NCI-H1930 (cell line): ENCODE data around the gene F13B.
"Not testable (repeated sequence)": the region's sequence is repeated elsewhere in the genome, so short reads cannot be mapped to it uniquely, and the experiment has no call there.

Experiments used
- DNase-seq, 2 experiments: peaks; one replicate each; lab custom pipeline; 2025; lab: John Stamatoyannopoulos, UW

Gene F13B

DNA sequence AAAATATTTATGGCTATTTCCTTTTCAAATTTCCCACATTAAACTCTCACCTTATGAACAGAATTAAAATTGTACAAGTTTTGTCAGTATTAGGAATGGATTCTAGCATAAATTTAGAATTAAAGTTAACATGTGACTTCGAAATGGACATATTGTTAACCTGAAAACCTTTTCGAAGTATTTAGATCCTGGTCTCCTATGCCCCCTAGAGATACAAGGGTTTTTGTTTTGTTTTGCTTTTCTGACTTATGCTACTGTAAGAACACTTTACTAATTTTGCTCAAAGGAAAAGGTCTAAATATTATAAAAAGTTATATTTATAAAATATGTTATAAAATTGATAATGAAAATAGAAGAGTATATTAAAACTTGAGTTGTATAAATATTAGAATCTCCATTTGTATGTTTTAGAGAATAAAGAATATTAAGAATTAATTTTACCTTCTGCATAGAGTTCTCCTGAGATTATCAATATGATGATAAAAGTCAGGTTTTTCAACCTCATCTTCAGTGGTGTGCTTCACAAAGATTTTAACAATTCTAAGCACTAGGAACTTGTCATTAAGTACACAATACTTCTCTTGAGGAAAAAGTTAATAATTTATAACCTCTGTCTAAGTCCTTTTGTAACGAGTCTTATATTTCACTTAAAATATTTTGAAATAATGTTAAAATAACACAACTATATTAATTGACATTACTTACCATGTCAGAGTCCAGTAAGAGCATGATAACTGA lies at the start of gene F13B:
Gene F13B (minus strand): TSS at position 542 of the 738 bp plus-strand sequence. CDS start 37 bp downstream, at position 505.
- DNase-seq, result no peak

DNA sequence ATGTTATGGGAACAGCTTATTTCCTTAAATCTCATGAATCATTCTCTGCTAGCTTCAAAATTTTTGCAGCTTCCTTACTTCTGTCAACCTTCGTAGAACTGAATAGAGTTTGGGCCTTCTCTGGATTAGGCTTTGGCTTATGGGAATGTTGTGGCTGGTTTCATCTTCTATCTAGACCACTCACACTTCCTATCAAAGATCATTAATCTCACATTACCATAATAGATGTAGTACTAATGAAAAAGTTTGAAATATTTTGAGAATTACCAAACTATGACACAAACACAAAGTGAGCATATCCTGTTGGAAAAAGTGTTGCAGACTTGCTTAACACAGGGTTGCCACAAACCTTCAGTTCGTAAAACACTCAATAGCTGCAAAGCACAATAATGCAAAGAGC lies 49.1 kb upstream of the F13B start:
- DNase-seq, result no peak

DNA sequence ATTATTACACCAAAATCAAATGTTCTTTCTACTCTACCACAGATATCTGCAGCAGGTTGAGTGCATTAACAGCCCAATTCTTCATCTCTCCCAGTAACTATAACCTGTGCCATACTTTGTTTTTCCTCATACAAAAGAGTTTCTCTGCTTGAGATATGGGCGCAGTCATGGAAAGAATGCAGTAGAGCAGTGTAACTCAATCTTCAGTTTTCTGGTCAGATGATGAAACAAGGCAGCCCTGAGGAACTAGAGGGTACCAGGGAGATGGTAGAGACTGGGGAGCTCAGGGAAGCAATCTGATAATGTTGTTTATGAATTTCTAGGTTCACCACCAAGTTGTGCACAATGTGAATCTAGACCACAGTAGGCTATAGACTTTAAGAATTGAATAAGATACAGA lies 39.8 kb upstream of the F13B start:
- no peak for DNase-seq

DNA sequence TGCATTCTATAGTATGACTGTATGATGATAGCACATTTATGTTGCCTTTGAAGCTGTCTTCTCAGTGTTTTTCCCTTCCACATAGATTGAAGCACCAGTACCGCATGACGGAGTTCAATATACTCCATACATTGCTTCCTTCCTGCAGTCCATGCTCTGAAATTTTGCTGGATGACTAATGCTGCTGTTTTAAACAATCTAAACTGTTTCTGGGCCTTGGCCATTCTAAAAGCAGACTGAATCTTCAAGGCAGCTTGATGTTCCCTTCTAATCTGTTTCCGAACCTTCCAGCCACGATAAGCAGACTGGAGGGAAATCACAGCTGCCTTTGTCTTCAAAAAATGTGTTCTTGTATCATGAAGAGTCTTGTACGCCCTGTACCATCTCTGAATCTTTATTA lies 36.2 kb upstream of the F13B start:
- DNase-seq, result no peak

GRCh38 chr1:197101978-197102377 lies 34.9 kb upstream of the F13B start:
- DNase-seq, result no peak

DNA sequence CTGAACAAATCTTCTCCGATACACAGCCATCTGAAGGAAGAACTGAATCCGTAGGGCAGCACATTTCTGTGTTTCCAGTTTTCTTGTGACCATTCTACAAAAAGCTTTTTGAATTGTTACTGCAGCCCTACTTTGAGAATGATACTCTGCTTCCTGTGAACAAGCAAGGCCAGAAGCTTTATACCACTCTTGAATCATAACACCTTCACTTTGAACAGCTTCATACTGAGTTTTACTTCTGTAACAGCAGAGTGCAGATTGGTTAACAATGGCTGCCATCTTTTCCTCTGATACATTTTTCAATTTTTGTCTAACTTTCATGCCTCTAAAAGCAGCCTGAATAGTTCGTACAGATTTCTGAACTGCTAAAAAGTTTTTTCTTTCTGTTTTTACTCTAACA lies 33.6 kb upstream of the F13B start:
- DNase-seq, result no peak

GRCh38 chr1:197099444-197099843 lies 32.4 kb upstream of the F13B start:
- DNase-seq, result no peak

- DNase-seq, result not testable (repeated sequence)
These were observed 29.9 kb upstream of the F13B start for GRCh38 chr1:197096971-197097370.

- no peak for DNase-seq
These were observed 29.1 kb upstream of the F13B start for GRCh38 chr1:197096137-197096536.

DNA sequence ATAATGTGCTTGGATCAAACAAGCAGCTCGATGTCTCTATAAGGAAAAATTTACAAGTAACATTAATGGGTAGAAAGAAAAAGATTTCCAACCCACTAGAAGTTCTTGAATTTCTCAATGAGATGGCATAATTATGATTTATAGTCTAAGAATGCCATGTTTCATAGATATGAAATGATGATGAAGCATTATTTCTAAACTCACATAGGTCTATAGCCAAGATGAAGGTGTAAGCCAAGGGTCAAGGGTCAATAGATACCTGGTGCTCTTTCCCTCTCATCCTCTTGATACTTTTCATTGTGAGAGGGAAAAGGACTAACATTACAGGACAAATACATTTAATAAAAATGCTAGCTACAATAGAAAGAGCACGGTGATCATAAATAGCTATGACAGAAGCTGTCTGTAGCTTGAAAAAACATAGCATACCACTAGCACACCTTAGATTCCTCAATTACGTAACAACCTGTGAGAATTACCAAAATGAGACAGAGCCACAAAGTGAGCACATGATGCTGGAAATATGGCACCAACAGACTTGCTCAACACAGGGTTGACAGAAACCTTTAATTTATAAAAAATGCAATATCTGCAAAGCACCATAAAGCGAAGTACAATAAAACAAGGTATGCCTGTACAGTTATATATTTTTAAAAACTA lies 26.3 kb upstream of the F13B start:
- DNase-seq, result no peak

DNA sequence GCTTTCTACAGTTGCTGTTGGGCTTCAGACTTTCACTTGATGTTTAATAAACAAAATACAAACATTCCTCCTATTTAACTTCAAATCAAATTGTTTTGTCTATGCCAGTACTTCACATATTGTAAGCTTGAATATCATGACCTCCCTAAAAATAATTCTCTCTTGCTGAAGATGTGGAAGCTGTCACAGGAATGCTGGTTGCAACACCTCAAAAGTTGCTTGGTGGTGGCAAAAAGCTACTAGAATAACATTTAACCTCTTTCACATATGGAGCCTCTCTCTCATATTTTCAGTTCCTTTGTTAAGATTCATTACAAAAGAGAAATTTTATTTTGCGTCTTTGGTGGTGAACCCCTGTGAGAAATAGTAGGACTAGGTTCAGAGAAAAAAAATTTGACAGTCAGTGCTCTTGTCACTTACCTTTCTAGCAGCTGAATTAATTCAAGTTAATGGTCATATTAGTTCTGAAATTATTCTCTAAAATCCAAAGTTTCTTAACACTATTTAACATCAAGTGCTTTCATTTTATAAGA lies 25.5 kb upstream of the F13B start:
- no peak for DNase-seq

DNA sequence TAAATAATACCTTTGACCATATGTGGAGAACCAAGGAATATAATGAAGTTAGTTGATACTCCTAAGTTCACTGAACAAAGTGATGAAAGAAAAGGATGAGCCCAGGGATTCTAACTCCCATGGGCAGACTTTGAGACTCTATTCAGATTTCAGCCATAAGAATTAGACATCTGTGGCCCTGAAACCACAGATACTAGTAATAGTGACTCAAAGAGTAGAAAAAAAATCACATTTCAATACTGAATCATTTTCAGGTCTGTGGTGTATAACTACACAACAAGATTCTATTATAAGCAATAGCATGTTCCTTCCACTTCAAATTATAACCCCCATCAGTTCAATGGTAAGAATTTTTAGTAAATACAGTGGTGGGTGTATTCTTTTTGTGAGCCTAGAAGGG lies 16.4 kb upstream of the F13B start:
- DNase-seq, result no peak

DNA sequence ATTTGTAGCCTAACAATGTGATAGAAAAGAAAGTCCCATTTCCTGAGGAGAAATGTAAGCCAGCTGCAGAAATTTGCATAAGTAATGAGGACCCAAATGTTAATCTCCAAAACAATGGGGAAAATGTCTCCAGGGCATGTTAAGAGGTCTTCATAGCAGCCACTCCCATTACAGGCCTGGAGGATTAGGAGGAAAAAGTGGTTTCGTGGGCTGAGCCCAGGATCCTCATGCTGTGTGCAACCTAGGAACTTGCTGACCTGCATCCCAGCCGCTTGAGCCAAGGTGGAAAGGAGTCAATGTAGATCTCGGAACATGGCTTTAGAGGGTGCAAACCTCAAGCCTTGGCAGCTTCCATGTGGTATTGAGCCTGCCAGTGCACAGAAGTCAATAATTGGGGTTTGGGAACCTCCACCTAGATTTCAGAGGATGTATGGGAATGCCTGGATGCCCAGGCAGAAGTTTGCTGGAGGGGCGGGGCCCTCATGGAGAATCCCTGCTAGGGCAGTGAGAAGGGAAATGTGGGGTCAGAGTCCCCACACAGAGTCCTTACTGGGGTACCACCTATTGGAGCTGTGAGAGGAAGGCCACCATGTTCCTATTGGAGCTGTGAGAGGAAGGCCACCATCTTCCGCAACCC lies 14.2 kb upstream of the F13B start:
- DNase-seq, result no peak

- no peak for DNase-seq
These were observed 13.3 kb upstream of the F13B start for GRCh38 chr1:197080323-197080722.

- no peak for DNase-seq
These were observed 9.5 kb upstream of the F13B start for GRCh38 chr1:197076585-197076984.

DNA sequence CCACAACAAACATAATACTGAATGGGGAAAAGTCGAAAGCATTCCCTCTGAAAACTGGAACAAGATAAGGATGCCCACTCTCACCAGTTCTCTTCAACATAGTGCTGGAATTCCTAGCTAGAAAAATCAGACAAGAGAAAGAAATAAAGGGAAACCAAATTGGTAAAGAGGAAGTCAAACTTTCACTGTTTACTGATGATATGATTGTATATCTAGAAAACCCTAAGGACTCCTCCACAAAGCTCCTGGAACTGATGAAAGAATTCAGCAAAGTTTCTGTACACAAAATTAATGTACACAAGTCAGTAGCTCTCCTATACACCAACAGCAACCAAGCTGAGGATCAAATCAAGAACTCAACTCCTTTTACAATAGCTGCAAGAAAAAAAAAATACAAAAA lies 6.9 kb upstream of the F13B start:
- DNase-seq, result no peak

DNA sequence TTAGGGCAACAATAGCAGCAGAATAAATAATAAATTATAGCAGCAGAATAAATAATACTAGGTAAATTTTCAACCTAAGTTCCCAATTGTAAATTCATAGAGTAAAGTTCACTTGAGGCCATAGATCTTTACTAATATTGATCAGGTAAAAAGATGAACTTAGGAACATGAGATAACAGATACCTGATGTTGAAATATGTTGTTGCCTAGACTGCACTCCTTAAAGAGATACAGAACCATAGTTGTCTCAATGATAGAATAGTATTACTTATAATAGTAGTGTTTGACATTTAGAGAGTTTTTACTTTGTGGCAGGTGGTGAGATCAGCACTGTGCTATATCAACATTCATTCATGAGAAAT lies 378 bp upstream of the F13B start:
- DNase-seq, result no peak

GRCh38 chr1:197066277-197066676 lies 783 bp downstream of the F13B start:
- no peak for DNase-seq

GRCh38 chr1:197065559-197065958 lies 1.5 kb downstream of the F13B start:
- DNase-seq, result no peak

DNA sequence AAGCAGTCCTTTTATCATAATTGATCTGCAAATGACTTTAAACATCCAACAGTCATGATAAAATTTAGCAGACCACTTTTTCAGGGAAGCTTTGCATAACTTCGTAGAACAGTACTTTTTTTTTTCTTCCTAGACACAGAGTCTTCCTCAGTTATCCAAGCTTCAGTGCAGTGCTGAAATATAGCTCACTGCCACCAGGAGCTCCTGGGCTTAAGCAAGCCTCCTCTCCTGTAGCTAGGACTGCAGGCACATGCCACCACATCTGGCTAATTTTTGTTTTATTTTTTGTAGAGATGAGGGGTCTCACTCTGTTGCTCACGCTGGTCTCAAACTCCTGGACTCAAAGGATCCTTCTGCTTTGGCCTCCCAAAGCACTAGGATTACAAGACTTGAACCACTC lies 3.8 kb downstream of the F13B start:
- DNase-seq, result no peak

- no peak for DNase-seq
These were observed 4.4 kb downstream of the F13B start for GRCh38 chr1:197062692-197063091.

DNA sequence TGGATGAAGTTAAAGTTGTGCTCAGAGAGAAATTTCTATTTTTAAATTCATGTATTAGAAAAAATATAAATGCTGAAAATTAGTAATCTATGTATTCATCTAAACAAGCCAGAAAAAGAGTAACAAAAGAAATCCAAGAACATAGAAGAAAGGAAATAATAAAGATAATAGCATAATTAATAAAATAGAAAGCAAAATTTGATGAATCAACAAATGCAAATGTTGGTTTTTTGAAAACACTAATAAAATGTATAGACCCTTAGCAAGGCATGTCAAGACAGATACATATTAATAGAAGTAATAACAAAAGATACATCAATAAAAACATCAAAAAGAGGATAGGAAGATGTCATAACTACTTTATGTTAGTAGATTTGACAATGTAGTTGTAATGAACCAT lies 18.0 kb downstream of the F13B start:
- no peak for DNase-seq

DNA sequence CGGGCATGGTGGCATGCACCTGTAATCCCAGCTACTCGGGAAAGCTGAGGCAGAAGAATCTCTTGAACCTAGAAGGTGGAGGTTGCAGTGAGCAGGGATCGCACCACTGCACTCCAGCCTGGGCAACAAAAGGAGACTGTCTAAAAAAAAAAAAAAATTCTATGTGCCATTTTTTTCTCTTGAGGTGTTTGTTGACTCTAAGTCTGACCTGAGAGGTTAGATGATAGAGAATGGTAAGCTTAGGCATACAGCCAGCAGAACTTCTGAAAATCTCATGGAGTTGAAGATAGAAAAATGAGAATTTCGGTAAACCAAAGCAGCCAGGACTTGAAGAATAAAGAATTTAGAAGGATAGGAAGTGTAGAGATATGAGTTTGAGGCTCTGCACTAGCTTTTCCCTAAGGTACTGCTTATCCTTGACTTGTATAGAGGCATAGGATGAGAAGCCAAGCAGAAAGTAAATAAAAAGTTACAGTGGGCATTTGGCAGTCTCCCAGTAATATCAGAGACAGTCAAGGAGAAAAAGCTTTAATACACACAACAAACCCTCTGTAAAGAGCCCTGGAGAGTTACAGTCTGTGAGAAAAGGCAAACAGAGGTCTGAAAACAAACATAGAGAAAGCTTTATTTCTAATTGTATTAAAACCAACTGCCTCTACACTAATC lies 24.3 kb downstream of the F13B start:
- DNase-seq, result peak in 1 of 2 experiments; percentile 6
